ENCODE measurements around the gene GALP.
"Not testable (repeated sequence)": the region's sequence is repeated elsewhere in the genome, so short reads cannot be mapped to it uniquely, and the experiment has no call there.

GALP gene

DNA sequence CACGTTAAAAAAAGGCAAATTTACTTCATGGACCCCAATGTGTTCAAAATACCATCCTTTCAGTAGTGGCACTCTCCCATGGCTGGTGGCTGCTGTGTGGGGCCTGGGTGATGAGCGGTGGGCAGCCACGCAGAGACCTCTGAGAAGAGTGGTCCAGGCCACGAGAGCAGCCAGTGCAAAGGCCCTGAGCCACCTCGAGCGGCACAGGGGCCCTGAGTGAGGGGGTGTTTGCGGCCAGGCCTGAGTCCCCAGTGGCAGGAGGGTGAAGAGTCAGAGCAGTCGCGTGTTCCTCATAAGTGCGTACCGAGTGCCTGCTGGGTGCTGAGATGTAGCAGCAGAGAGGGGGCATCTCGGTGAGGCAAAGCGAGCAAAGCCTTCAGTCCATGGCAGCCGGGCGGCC is 27.7 kb upstream of the GALP start:
- DNase-seq (ENCODE audit: low read depth) = no peak

DNA sequence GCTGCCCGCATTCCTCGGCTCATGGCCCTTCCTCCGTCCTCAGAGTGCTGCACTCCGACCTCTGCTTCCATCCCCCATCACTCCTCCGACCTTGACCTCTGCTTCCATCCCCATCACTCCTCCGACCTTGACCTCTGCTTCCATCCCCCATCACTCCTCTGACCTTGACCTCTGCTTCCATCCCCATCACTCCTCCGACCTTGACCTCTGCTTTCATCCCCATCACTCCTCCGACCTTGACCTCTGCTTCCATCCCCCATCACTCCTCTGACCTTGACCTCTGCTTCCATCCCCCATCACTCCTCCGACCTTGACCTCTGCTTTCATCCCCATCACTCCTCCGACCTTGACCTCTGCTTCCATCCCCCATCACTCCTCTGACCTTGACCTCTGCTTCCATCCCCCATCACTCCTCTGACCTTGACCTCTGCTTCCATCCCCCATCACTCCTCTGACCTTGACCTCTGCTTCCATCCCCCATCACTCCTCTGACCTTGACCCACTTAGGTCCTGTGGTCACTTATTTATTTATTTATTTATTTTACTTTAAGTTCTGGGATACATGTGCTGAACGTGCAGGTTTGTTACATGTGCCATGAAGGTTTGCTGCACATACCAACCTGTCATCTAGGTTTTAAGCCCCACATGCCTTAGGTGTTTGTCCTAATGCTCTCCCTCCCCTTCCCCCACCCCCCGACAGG is 26.7 kb upstream of the GALP start:
- DNase-seq (ENCODE audit: low read depth) = not testable (repeated sequence)

DNA sequence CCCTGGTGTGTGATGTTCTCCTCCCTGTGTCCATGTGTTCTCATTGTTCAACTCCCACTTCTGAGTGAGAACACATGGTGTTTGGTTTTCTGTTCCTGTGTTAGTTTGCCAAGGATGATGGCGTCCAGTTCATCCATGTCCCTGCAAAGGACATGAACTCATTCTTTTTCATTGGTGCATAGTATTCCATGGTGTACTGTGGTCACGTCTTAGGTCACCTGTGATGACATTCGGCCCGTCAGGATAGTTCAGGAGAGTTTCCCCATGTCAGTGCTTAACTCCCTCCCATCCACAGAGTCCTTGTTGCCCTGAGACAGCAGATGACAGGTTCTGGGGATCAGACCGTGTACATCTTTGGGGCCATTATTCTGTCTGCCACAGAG is 26.2 kb upstream of the GALP start:
- DNase-seq (ENCODE audit: low read depth) = no peak

DNA sequence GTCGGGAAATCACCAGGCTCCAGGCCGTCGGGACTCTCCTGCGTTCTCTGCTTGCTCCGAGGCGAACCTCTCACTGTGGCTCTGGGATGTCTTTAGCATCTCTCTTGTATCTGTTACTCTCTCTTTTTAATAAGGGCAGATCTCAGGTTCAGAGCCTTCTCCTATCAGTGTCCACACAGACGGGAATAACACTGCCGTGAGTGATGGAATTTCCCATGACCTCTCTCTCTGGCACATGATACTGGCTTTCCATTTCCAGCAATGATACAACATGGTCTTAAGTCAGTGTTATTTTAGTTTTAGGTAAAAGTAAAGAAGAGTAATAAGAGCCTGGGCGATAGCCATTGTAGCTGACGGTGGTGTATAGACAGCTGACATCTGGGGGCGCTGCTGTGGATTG is 25.4 kb upstream of the GALP start:
- no peak for DNase-seq (ENCODE audit: low read depth)

DNA sequence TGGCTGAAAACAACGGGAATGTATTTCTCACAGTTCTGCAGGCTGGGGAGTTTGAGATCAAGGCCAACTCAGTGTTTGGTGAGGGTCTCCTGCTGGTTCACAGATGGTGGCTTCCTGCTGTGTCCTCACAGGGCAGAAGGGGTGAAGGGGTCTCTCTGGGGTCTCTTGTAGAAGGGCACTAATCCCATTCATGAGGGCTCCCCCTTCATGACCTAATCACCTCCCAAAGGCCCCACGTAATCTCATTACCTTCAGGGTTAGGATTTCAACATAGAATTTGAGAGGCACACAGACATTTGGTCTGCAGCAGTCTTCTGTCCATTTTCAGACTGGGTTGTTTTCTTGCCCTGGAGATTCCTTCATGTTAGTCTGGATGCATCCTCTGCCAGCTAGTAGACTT is 23.2 kb upstream of the GALP start:
- DNase-seq (ENCODE audit: low read depth) = no peak

DNA sequence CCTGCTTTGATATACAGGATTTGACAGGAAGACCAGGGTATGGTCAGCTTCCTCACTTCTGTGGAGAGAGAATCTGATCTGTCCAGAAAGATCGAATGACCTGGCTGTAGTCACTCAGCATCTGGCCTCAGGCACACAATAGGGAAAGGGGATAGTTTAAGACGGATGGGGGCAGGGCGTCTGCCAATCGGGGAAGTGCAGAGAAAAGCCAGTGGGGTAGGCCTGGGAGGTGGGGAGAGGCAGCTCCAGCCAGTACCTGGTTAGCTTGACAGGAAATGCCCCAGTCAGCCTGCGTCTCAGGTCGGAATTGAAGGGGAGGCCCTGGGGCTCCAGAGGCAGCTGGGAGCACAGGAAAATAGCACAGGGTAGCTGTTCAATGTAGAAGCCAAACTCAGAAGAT is 22.3 kb upstream of the GALP start:
- no peak for DNase-seq (ENCODE audit: low read depth)

DNA sequence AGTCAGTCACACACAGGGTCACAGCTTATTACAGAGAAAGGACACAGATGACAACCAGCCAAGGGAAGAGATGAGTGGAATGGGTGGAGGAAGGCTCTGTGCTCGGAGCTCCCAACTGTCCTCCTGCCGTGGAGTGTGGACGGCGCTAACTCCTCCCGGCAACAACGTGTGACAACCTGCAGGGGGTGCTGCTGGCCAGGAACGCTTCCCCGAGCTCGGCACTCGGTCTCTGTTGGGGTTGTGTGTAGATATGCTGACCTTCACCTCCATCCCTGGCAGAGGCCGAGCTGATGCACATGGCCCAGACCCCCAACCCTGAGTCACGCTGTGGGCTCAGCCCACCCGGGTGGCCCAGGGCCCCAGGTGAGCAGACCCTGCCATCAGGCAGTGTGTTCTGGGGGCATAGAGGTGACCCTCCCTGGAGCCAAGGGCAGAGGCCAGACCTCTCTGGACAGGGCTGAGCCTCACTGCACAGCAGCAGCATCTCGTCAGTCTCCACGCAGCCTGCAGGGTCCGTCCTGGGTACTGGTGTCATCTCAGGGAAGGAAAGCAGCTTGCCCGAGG is 20.6 kb upstream of the GALP start:
- no peak for DNase-seq (ENCODE audit: low read depth)

DNA sequence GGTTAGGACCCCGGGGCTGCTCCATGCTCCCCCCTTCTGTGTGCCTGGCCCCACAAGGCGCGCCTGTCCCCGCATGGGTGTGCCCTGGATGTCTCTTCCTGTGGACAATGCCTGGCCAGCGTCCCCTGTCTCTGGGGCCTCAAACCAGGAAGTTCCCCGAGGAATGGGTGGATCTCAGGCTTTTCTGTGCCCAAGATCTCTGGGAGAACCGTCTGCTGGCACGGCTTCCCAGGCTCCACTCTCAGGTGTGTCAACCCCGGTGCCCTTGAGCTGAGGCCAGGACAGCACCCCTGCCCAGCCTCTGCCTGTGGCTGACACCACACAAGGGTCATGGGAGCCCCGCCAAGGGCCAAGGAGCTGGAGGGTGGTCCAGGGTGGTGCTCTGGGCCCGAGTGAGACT is 19.0 kb upstream of the GALP start:
- DNase-seq (ENCODE audit: low read depth) = no peak

DNA sequence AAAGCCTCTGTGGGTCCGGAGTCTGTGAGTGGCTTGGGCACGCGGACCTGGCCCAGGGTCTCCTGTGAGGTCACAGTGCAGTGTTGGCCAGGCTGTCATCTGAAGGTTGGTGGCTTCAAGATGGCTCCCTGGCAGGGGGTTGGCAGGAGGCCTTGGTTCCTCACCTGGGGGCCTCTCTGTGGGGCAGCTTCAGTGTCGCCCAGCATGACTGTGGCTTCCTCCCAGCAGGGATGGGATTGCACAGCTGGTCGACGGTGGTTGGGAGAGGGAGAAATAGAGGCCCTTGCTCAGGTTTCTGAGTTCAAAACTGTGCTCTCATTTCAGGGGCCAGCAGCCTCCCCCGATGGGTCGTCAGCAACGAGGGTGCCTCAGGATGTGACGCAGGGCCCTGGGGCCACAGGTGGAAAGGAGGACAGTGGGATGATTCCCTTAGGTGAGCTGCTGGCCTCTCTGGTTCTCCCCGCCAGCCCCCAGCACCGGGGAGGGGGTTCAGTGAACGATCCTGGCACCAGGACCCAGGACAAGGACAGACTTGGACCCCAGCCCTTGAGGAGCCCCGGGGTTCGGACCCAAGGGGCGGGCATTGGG is 17.5 kb upstream of the GALP start:
- no peak for DNase-seq (ENCODE audit: low read depth)

DNA sequence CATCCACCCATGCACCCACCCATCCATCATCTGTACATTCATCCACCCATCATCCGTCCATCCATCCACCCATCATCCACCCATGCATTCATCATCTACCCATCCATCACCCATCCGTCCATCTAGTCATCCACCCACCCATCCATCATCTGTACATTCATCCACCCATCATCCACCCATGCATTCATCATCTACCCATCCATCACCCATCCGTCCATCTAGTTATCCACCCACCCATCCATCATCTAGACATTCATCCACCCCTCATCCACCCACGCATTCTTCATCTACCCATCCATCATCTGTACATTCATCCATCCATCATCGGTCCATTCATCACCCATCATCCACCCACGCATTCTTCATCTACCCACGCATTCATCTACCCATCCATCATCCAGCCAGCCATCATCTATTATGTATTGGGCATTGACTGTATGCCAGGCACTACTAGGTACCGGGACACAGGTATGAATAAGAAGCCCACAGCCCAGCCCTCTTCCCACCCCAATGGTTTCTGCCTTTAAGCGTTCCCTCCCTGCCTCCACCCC is 16.7 kb upstream of the GALP start:
- no peak for DNase-seq (ENCODE audit: low read depth)

DNA sequence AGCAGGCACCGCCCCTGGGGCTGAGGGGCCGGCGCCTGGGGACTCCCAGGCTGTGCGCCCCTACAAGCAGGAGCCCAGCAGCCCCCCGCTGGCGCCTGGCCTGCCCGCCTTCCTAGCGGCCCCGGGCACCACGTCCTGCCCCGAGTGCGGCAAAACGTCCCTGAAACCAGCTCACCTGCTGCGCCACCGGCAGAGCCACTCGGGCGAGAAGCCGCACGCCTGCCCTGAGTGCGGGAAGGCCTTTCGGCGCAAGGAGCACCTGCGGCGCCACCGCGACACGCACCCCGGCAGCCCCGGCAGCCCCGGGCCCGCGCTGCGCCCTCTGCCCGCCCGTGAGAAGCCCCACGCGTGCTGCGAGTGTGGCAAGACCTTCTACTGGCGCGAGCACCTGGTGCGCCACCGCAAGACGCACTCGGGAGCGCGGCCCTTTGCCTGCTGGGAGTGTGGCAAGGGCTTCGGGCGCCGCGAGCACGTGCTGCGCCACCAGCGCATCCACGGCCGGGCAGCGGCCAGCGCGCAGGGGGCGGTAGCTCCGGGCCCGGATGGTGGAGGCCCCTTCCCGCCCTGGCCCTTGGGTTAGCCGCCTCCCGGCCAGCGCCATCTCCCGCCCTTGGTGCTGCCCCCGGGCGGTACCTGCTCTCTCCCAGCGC is 16.1 kb upstream of the GALP start:
- DNase-seq (ENCODE audit: low read depth) = no peak

DNA sequence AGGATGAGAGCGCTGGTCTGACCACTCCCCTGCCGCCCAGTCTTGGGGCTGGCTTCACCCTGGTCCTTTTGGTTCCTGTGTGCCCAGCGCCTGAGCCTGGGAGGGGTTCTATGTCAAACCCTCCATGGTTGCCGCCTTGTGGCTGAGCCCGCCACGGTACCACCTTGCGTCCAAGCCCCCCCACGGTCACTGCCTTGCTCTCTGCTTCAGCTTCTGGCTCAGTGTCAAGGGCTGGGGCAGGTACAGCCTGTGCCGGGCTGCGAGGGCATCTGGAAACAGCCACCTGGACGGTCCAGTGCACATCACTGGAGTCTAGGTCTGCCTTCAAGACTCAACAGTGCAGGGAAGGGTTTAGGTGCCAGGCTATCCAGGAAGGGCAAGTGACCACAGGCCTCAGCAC is 14.3 kb upstream of the GALP start:
- no peak for DNase-seq (ENCODE audit: low read depth)

DNA sequence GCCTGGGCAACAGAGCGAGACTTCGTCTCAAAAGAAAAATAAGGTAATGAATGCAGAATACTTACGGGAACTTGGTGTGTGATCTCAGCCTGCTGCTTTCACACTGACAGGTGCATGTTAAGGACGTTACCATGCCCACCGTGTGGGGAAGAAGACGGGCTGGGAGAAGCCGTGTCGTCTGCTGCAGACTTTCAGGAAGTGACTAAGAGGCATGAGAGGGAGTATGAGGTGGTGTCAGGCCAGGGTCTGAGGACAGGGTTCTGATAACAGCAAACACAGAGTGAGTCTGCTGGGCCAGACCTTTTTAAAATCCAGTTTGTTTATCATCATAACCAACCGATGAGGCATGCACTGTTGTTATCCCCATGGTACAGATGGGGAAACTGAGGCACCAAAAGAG is 13.6 kb upstream of the GALP start:
- DNase-seq (ENCODE audit: low read depth) = no peak

DNA sequence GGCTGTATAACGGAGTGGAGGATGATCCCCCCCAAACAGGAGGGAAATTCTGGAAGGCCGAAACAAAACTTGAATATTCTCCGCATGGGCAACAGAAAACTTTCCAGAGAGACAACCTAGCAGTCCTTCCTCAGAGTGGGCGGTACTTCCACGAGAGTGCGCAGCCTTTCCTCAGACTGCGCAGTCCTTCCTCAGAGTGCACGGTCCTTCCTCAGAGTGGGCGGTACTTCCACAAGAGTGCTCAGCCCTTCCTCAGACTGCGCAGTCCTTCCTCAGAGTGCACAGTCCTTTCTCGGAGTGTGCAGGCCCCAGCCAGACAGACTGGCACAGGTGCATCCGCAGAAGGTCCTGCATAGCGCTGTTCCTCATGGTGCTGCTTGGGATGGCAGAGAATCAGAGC is 12.7 kb upstream of the GALP start:
- no peak for DNase-seq (ENCODE audit: low read depth)

DNA sequence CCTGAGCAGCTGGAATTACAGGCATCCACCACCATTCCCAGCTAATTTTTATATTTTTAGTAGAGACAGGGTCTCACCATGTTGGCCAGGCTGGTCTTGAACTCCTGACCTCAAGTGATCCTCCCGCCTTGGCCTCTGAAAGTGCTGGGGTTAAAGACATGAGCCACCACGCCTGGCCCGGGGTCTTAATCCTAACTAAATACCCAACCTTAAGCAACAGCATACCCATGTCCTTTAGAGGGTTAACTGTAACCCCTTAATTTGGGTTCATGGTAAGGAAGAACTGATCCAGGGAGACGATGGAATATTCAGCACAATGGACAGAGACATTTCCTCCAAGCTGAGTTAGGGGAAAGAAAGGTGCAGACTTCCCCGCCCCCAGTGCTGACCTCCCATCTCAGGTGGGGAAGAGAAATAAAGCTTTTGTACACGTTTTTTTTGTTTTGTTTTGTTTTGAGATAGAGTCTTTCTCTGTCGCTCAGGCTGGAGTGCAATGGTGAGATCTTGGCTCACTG is 8.7 kb upstream of the GALP start:
- DNase-seq (ENCODE audit: low read depth) = no peak

DNA sequence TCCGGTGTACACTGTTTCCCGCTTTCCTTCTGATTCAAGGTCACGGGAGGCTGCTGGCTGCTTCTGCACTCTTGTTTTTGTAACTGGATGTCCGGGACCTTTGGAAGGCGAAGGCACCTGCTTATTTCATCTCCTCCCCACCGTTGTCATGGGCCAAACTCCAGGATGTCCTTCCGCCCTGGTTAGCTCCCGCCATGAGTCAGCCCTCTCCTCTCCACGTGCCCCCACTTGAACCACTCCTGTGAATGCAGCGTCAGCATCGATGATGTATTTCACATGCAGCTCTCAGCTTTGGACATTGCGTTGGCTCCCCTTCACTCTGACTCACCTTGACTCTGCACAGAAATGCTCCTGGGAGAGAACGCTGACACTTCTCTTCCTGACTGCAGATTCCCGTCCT is 5.5 kb upstream of the GALP start:
- DNase-seq (ENCODE audit: low read depth) = no peak

DNA sequence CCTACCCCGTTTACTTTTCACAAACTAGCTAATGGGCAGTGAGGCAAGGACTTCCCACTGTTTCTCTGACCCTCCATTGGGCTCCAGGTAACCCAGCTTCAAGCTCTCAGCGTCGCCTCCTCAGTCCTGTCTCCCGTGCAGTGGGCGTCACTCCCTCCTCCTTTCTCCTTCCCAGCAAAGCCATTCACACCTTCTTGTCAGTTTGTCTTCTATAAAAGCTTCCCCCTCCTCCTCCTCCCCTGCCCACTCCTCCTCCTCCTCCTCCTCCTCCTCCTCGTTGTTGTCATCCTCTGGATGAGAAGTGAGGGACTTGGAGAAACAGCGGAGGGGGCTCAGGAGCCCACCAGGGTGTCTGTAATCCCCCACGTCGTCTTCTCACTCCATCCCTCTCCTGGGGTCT is 1.7 kb upstream of the GALP start:
- no peak for DNase-seq (ENCODE audit: low read depth)

DNA sequence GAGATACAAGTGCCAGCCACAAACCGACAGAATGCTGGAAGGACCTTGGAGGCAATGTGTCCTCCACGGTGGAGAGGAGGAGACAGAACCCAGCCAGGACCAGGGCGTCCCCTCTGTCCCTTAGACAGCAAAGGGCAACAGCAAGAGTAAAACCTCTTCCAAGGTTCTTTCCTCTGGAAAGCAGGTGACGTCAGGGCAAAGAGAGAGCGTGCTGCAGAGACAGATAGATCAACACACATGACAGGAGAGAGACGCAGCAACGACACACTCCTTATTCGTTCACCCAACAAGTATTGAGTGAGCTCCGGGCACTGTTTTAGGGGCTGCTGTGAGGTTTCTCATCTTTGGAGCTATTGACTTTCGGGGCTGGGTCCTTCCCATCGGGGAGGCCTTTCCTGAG is 1.3 kb upstream of the GALP start:
- DNase-seq (ENCODE audit: low read depth) = no peak

DNA sequence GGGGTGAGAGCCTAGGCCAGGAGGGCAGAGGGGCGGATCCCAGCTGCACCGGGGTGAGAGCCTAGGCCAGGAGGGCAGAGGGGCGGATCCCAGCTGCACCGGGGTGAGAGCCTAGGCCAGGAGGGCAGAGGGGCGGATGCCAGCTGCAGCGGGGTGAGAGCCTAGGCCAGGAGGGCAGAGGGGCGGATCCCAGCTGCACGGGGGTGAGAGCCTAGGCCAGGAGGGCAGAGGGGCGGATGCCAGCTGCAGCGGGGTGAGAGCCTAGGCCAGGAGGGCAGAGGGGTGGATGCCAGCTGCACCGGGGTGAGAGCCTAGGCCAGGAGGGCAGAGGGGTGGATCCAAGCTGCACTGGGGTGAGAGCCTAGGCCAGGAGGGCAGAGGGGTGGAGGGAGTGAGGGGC is 502 bp downstream of the GALP start:
- not testable (repeated sequence) for DNase-seq (ENCODE audit: low read depth)

DNA sequence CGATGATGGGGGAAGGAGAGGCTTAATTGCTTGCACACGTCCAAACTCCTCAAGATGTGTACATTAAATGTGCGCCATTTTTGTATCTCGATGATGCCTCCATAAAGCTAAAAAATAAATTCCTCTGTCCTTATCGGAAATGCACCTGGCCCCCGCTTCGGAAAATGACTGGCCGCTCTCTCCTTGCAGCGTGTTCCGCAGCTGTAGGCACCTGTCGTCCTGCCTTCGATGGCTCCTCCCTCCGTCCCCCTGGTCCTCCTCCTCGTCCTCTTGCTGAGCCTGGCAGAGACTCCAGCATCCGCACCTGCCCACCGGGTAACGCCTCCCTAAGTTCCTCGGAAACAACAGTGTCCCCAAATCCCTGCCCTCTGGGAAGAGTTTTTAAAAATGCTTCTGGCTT is 1.1 kb downstream of the GALP start:
- no peak for DNase-seq (ENCODE audit: low read depth)

DNA sequence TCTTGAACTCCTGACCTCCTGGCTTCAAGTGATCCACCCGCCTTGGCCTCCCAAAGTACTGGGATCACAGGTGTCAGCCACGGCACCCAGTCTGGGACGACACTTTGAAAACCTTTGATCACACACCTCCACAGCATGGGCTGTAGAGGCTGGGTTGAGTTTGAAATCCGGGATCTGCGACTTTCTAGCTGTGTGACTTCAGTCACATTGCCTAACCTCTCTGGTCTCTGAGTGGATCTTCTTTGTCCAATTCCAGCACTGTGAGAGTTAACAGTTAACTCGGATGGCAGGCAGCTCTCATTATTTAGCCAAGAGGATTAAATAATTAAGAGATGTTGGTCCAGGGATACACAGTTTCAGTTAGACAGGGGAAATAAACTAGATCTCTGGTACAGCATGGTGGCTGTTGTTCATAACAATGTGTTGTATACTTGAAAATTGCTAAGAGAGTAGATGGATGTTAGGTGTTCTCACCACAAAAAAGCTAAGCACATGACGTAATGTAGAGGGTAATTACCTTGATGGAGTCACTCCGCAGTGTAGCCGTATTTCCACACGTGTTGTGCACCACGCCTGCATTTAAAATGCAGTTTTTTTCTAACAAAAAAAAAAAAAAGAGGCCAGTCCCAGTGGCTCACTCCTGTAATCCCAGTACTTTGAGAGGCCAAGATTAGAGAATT is 1.9 kb downstream of the GALP start:
- DNase-seq (ENCODE audit: low read depth) = no peak

DNA sequence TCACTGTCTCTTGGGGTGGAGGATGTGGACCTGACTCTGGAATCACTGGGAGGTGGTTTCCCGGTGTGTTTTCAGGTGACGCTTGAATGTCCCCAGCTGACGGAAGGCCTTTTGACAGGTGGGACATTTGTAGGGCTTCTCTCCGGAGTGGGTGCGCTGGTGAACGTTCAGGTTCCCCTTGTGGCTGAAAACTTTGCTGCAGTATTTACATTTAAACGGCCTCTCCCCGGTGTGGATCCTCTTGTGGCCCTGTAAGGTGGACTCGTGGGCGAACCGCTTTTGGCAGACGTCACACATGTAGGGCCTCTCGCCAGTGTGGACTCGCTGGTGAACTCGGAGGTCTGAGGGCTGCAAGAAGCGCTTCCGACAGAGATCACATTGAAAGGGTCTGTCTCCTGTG is 14.0 kb downstream of the GALP start:
- DNase-seq (ENCODE audit: low read depth) = no peak
